K562 (cell line): Measurements from ENCODE around the gene LCTL. TPM values are rescaled to one million over a fixed set of nuclear protein-coding genes. Genes with fewer than 3 reads are reported as not detected.

ENCODE experiments used
- BMI1 ChIP-seq: fragments of 150-350 bp; IDR thresholded peaks from 2 replicates; pipeline ENCODE4 v1.6.1; 2014; ENCODE audit warnings: low read length
- CBFB ChIP-seq: sonication (generic); formaldehyde crosslinking; IDR thresholded peaks from 2 replicates; pipeline ENCODE4 v1.4.0; 2020; ENCODE audit warnings: mild to moderate bottlenecking, missing genetic modification reagents
- CBX3 ChIP-seq, 2 experiments: IDR thresholded peaks; 1 replicate in 1 of 2; 2 replicates in 1 of 2; pipeline ENCODE4 v1.6.1; 2012; ENCODE audit warnings: inconsistent platforms in 2 of 2, low read length in 2 of 2, borderline replicate concordance in 1 of 2, control low read depth in 1 of 2
- E2F8 ChIP-seq: fragments of 450-650 bp; IDR thresholded peaks from 2 replicates; pipeline ENCODE4 v1.7.1; 2018; ENCODE audit warnings: mild to moderate bottlenecking, low read depth; ENCODE audit not compliant: partially characterized antibody
- EHMT2 ChIP-seq: fragments of 450-650 bp; IDR thresholded peaks from 2 replicates; pipeline ENCODE4 v1.6.1; 2018; ENCODE audit warnings: antibody characterized with exemption
- GABPB1 ChIP-seq: sonication (generic); formaldehyde crosslinking; IDR thresholded peaks from 2 replicates; pipeline ENCODE4 v1.8.0; 2022; ENCODE audit warnings: mild to moderate bottlenecking, missing genetic modification reagents
- HSF4 ChIP-seq: fragments of 250-450 bp; sonication (Bioruptor Pico); IDR thresholded peaks from 2 replicates; pipeline ENCODE4 v2.1.2; 2022; ENCODE audit warnings: mild to moderate bottlenecking, moderate library complexity, borderline replicate concordance
- MTA3 ChIP-seq: fragments of 450-650 bp; formaldehyde crosslinking; IDR thresholded peaks from 2 replicates; pipeline ENCODE4 v1.6.1; 2017; ENCODE audit warnings: mild to moderate bottlenecking, borderline replicate concordance
- NCOA4 ChIP-seq: fragments of 450-650 bp; IDR thresholded peaks from 2 replicates; pipeline ENCODE4 v1.6.1; 2018; ENCODE audit warnings: mild to moderate bottlenecking; ENCODE audit not compliant: partially characterized antibody
- NFIC ChIP-seq: fragments of 450-650 bp; IDR thresholded peaks from 2 replicates; pipeline ENCODE4 v1.6.1; 2017; ENCODE audit warnings: mild to moderate bottlenecking, inconsistent platforms
- PRPF4 ChIP-seq: fragments of 200-400 bp; formaldehyde crosslinking; IDR thresholded peaks from one replicate; pipeline ENCODE4 v1.6.1; 2017; ENCODE audit warnings: low read length, low read depth, mild to moderate bottlenecking; ENCODE audit not compliant: insufficient read depth, poor library complexity, severe bottlenecking
- PTRF ChIP-seq: fragments of 450-650 bp; IDR thresholded peaks from 2 replicates; pipeline ENCODE4 v1.6.1; 2016; ENCODE audit warnings: mild to moderate bottlenecking, missing genetic modification characterization, missing compliant biosample characterization
- RFX5 ChIP-seq: IDR thresholded peaks from 2 replicates; pipeline ENCODE4 v1.6.1; 2011; ENCODE audit warnings: low read depth, mild to moderate bottlenecking, improper control_type of control experiment, low read length
- SMARCA5 ChIP-seq: fragments of 450-650 bp; IDR thresholded peaks from 2 replicates; pipeline ENCODE4 v1.6.1; 2016
- STAG1 ChIP-seq: sonication (generic); formaldehyde crosslinking; IDR thresholded peaks from 2 replicates; pipeline ENCODE4 v1.5.0; 2020; ENCODE audit warnings: missing genetic modification reagents, borderline replicate concordance
- TBL1XR1 ChIP-seq, 2 experiments: IDR thresholded peaks; 2 replicates each; pipeline ENCODE4 v1.6.1; 2012; ENCODE audit warnings: improper control_type of control experiment in 2 of 2, low read length in 2 of 2, mild to moderate bottlenecking in 1 of 2
- ZBTB26 ChIP-seq: fragments of 450-650 bp; formaldehyde crosslinking; IDR thresholded peaks from 2 replicates; pipeline ENCODE4 v1.4.0; 2022; ENCODE audit warnings: missing genetic modification characterization
- ZNF23 ChIP-seq: fragments of 250-450 bp; sonication (Bioruptor Pico); IDR thresholded peaks from 2 replicates; pipeline ENCODE4 v1.4.0; 2020; ENCODE audit warnings: mild to moderate bottlenecking
- ZNF253 ChIP-seq: fragments of 250-450 bp; sonication (Bioruptor Pico); conservative IDR thresholded peaks from 2 replicates; pipeline ENCODE4 v1.6.1; 2021; ENCODE audit warnings: mild to moderate bottlenecking
- polyA plus RNA-seq, 8 experiments: library from polyadenylated mRNA; depleted of rRNA in 4 of 8; stranded (reverse) in 5 of 8; unstranded in 3 of 8; fragments of >200 nt; fragmentation: Nextera tagmentation in 2 of 8; fragmentation: Illumina TruSeq in 1 of 8; extraction: Ambion mirVana in 2 of 8; extraction: Trizol in 1 of 8; gene quantifications; 2 replicates each; pipeline versions ENCODE4 v1.2.1 to v1.2.3, GENCODE V29; 2011 to 2014; ENCODE audit warnings: inconsistent platforms in 1 of 8, missing spikeins in 1 of 8
- total RNA-seq, 7 experiments: library from RNA; depleted of rRNA in 6 of 7; stranded (reverse); fragments of >200 nt in 6 of 7; fragmentation: Illumina TruSeq in 2 of 7; extraction: Trizol in 2 of 7; gene quantifications; 2 replicates each; pipeline versions ENCODE4 v1.2.1 to v1.2.3, GENCODE V29; 2011 to 2021; ENCODE audit warnings: low replicate concordance in 1 of 7

Gene LCTL
- total and polyA plus RNA-seq, 9 of the 15 experiments (the other 6 are each of a cell fraction or from before 2014, with no cell fraction given) = 0.08 to 0.31 (median 0.17) TPM; not detected in 6

- TF ChIP-seq PRPF4 (no peak), RFX5 (no peak), ZNF23 (CRISPR knock-in tag) (no peak), NCOA4 (no peak), ZBTB26 (CRISPR knock-in tag) (no peak), EHMT2 (no peak), BMI1 (no peak), MTA3 (peak; percentile 85), CBX3 (IDR thresholded peaks at IDR 0.05; ENCODE audit: borderline replicate concordance in 1 of 2, low read length in 2 of 2) (no peak), TBL1XR1 (IDR thresholded peaks at IDR 0.05; ENCODE audit: low read length in 2 of 2) (no peak), HSF4 (CRISPR knock-in tag) (no peak), CBFB (no peak), PTRF (no peak), E2F8 (peak; percentile 66), SMARCA5 (no peak), ZNF253 (CRISPR knock-in tag) (no peak), STAG1 (CRISPR knock-in tag) (no peak), NFIC (peak; percentile 68), GABPB1 (CRISPR knock-in tag) (no peak; the same call in 1 of the 2 replicates)
These were observed 16.3 kb upstream of the LCTL start (continued) for GRCh38 chr15:66581972-66582537.
